SW480 (cell line): ENCODE data around the gene C14orf132.
"Not testable (repeated sequence)": the region's sequence is repeated elsewhere in the genome, so short reads cannot be mapped to it uniquely, and the experiment has no call there.

Experiments
- DNase-seq: peaks from one replicate; pipeline ENCODE4 v3.0.0-alpha.2; 2016; ENCODE audit warnings: low spot score

The C14orf132 gene

DNA sequence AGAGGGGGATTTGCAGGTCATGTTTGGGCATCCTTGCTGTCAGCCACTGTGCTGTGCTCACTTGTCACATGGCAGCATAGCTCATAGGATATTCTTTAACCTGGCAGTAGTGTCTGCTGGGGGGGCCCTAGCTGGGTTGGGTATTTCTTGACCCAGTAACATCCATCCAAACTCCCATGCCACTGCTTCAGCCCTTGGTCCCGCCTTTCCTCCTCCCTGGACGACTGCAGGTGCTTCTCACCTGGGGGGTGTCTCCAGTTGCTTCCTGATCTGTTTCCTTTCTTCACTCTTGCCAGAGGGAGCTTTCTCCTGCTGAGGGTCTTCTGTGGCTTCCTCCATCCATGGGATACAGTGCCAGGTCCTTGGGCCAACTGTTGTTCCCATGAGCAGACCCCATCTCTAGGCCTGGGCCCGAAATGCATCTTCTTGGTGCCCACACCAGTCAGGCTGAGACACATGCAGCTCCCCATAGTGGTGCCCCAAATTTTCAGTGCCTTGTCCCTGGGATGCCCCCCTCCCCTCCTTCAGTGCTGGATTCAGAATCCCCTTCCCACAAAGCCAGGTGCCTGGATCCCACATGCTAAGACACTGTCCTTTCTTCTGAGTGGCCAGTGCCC lies 20.5 kb downstream of the C14orf132 start:
- DNase-seq, result no peak

GRCh38 chr14:96060186-96060933 lies 21.2 kb downstream of the C14orf132 start:
- no peak for DNase-seq

DNA sequence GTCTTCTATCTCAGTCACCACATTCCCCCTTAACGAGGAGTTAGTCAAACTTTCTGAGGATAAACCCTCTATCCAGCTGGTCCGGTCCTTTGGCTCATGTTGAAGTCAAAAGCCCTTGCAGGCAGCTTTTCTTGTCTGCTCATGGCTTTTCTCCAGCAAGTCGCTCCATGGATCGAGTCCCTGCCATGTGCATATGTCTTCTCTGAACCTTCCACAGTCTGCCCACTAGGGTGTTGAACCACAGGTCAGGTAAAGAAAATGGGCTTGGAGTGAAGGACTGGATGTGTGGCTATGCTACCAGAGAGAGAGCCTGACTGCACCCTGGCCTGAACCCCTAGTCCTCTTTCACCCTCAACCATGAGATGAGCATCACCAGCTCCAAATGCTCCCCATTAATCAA lies 22.8 kb downstream of the C14orf132 start:
- no peak for DNase-seq

GRCh38 chr14:96062506-96062905 lies 23.3 kb downstream of the C14orf132 start:
- DNase-seq, result no peak

DNA sequence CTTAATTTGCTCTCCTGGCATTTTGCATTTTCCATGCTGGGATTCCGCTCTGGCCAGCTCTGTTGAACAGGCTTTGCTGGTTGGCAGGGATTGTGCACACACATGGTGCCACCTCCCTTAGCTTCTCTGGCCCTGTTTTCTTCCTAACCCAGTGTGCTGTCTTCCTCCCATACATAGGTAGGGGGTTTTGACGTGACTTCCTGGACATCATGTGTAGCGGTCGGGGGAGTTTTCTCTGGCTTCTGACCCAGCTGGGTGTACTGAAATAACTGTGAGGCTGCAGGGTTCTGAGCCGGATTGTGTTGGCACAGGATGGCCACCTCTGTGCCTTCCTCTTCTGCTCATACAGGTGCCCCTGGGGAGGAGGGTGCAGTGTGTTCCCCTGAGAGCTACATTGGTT lies 25.7 kb downstream of the C14orf132 start:
- no peak for DNase-seq

DNA sequence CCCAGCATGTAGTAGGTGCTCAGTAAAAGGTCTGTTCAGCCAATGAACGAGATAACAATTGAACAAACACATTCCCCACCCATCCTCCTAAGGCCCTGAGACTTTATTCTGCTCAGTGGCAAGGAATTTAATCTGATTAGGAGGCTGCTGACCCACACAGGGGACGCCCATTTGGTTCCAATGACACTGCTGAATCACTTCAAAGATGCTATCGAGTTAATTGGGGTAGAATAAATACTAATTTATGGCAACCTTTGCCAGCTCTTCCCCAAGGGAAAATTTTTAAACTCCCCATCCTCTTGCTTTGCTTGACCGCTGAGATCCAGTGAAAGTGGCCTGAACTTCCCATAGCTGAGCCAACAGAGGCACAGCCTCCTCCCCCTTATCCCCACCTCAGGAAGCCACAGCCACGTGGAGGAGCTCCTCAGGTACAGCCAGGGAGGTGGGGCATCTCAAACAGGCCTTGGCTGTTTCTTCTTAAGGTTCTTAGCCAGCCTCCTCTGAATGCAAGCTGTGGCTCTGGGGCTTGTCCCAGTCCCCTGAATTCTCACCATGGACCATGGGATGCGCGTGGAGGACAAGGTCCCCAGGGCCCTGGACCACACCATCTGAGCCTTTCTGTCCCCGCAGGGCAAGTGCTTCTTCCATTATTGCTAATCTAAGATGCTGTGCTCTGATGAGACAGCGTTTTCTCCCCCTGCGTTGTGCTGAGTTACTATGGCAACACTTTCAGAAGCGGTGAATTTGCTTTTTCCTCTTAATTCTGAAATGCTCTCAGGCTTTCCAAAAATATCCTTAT lies 26.7 kb downstream of the C14orf132 start:
- no peak for DNase-seq

GRCh38 chr14:96066976-96067375 lies 27.8 kb downstream of the C14orf132 start:
- no peak for DNase-seq

DNA sequence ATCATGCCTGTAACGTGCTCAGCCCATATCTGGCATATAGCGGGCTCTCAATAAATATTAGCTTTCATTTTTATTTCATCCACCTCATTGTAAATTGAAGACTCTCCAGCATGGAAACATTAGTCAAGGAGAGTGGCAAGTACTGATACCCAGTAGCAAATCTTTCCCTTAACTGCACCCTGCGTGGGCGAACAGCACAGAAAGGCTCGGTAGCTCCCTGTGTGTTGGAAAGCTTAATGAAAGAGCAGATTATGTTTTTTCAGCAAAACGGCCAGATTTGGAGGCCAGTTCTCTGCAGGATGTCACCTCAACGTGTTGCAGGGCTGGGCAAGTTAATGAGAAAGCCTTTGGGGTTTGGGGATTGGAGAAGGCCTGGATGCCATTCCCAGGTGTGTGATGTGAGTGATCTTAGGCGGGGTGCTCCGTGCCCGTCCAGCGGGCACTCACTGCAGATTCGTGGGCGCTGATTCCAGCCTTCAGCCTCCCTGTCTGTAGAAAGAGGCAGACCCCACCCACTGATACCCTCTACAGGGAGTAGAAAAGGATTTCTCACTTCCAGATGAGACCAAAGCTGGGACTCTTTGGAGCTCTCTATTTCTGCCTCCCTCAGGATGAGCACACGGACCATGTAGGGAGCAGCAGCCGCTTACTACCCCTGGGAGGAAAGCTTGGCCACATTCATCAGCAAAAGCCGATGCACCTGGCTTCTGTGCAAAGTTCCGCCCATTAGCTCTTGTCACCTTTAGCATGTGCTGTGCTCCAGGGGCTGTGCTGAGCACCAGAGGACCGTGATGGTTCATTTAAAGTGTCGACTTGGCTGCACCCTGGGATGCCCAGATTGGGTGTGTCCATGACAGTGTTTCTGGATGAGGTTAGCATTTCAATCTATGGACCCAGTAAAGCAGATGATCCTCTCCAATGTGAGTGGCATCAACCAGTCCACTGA lies 29.1 kb downstream of the C14orf132 start:
- no peak for DNase-seq

DNA sequence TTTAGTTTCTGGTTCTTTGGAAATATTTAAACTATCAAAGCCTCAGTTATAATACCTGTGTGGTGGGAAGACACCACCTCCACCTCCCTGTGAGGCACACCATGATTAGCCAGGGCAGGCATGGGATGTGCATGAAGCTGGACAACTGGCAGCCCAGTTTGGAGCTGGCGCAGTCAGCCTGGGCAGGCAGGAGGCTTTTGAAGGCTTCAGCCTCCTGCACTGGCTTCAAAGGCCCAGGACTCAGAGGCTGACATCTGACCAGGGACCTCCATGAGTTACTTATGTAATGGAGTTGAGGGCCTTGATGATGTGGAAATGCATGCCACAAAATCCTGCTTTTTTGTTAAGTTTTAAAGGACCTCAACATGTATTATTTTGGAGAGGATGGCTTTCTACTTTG lies 30.3 kb downstream of the C14orf132 start:
- DNase-seq, result no peak

GRCh38 chr14:96071561-96071960 lies 32.4 kb downstream of the C14orf132 start:
- no peak for DNase-seq

DNA sequence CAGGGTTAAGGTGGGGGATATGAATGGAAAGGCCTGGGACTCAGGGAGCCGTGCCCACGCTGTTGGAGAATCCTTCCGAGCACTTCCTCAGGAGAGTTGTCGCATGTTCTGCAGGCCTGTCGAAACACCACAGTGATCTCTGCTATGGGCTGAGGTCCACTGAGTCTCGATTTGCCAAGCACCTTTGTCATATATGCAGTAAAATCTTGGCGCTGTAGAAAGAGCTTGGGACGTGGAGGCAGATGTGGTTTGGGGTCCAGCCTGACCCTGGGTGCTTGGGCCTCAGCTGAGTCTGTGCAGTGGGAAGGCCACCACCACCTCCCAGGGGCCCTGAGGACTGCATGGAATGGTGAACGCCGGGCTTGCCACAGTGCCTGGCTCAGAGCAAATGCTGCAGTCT lies 32.9 kb downstream of the C14orf132 start:
- DNase-seq, result no peak

DNA sequence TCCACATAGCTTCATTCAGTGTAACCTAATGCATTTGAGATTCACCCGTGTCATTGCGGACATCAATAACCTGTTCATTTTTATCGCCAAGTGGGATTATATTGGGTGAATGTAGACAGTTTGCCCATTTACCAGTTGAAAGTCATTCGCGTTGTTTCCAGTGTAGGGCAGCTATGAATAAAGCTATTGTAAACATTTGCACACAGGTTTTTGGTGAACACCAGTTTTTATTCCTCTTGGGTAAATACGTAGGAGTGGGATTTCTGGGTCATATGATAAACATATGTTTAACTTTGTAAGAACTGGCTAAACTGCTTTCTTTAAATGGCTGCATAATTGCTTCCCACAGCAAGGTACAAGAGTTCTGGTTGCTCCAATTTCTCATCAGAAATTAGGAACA lies 33.6 kb downstream of the C14orf132 start:
- DNase-seq, result no peak

DNA sequence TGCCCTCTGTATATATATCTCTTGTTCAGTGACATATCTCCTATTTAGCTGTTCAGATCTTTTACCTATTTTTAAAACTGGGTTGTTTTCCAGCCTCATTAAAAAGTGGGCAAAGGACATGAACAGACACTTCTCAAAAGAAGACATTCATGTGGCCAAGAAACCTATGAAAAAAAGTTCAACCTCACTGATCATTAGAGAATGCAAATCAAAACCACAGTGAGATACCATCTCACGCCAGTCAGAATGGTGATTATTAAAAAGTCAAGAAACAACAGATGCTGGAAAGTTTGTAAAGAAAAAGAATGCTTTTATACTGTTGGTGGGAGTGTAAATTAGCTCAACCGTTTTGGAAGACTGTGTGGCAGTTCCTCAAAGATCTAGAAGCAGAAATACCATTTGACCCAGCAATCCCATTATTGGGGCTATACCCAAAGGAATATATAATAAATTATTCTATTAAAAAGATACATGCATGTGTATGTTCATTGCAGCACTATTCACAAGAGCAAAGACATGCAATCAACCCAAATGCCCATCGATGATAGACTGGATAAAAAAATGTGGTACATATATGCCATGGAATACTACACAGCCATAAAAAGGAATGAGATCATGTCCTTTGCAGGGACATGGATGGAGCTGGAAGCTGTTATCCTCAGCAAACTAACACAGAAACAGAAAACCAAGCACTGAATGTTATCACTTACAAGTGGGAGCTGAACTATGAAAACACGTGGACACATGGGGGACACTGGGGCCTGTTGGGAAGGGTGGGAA lies 34.3 kb downstream of the C14orf132 start:
- not testable (repeated sequence) for DNase-seq

DNA sequence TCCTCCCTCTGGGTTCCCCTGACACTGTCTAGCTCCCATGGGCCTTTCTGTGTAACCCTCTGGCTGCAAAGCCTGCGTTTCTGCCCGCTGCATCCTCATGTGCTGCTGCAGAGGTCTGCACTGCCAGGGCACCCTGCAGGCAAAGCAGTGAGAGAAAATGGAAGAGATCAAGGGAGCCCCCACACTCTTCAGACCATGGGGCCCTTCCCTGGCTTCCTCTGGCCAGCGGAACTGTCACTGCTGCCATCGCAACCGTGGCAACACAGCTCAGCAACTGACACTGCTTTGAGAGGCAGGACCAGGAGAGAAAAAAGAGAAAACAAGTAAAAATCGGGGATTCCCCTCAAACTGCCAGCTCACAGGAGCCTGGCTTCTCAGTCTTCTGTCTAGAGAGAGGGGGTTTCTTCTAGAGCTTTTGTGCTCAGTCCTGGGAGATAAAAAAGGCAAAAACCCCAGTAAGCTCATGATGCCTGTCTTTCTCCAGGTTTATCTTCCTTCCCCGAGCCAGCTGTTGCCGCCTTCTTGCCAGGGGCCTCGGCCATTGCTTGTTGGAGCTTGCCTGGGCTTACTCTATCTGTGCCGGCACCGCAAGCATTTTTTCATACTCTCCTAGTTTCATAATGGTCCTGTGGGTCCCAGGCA lies 38.9 kb downstream of the C14orf132 start:
- DNase-seq, result no peak

- no peak for DNase-seq
These were observed 39.5 kb downstream of the C14orf132 start for GRCh38 chr14:96078625-96079016.

DNA sequence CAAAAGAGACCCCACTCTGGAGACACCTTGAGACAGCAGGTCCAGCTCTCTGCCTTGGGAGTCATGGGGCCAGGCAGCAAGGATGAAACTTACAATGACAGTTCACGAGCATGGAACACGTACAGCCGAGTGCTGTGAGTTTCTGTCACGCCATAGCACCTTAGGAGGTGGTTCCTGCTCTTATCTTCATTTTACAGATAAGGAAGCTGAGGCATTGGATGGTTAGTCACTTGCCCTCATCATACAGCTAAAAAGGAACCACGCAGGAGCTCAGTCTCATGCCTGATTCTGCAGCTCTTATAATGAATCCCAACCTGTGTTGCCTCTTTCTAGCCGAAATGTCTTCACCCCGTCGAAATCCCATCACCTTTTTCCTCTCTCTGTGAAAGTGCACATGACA lies 39.9 kb downstream of the C14orf132 start:
- DNase-seq, result no peak

GRCh38 chr14:96080571-96080970 lies 41.4 kb downstream of the C14orf132 start:
- DNase-seq, result no peak

- DNase-seq, result no peak
These were observed 42.1 kb downstream of the C14orf132 start for GRCh38 chr14:96081224-96081623.

GRCh38 chr14:96081767-96082400 lies 42.7 kb downstream of the C14orf132 start:
- no peak for DNase-seq
